CD4-positive, alpha-beta T cell (primary cell): ENCODE measurements around the gene CFDP1. TPM values are rescaled to one million over a fixed set of nuclear protein-coding genes. Genes with fewer than 3 reads are reported as not detected.

Experiments used
- ATAC-seq: fragments of 200-7000 bp; cut with Tn5 transposase; one replicate; pipeline ENCODE4 v1.10.0; 2022; ENCODE audit warnings: mild to moderate bottlenecking; ENCODE audit not compliant: poor library complexity
- CTCF ChIA-PET: fragments of 350-600 bp; sonication (Branson Sonifier 250); formaldehyde crosslinking; loops from one replicate; lab custom pipeline; 2021; ENCODE audit warnings: antibody characterized with exemption, inconsistent platforms; lab: Charles Lee
- POLR2A ChIA-PET: fragments of 350-600 bp; sonication (Branson Sonifier 250); formaldehyde crosslinking; loops from one replicate; lab custom pipeline; 2021; ENCODE audit warnings: antibody characterized with exemption, inconsistent platforms; lab: Charles Lee
- DNase-seq, 14 experiments: peaks; one replicate each; pipeline ENCODE4 v3.0.0-alpha.2; 2013 to 2020; ENCODE audit warnings: mixed read lengths in 2 of 14
- H3K27ac ChIP-seq, 2 donors: one replicate each; pipeline versions ENCODE4 v1.5.1 to v1.7.0; 2013; ENCODE audit warnings: low read length in 2 of 2, low read depth in 1 of 2, mild to moderate bottlenecking in 1 of 2
- H3K27me3 ChIP-seq, 2 experiments: 1 replicate in 1 of 2; 2 replicates in 1 of 2; pipeline versions ENCODE4 v1.6.1 to v1.7.0; 2013; ENCODE audit warnings: low read length in 2 of 2, control low read depth in 1 of 2, mild to moderate bottlenecking in 1 of 2, moderate library complexity in 1 of 2; ENCODE audit not compliant: insufficient read depth in 2 of 2, control insufficient read depth in 1 of 2
- H3K36me3 ChIP-seq: one replicate; pipeline ENCODE4 v1.6.1; 2013; ENCODE audit warnings: low read length, control low read depth; ENCODE audit not compliant: insufficient read depth
- H3K4me1 ChIP-seq: one replicate; pipeline ENCODE4 v1.6.1; 2013; ENCODE audit warnings: low read length, control low read depth; ENCODE audit not compliant: insufficient read depth
- H3K4me3 ChIP-seq: one replicate; pipeline ENCODE4 v1.5.1; 2013; ENCODE audit warnings: mild to moderate bottlenecking, low read length, moderate library complexity
- H3K9me3 ChIP-seq, 2 experiments: 1 replicate in 1 of 2; 2 replicates in 1 of 2; pipeline versions ENCODE4 v1.6.1 to v1.7.0; 2013; ENCODE audit warnings: low read length in 2 of 2, mild to moderate bottlenecking in 2 of 2, control low read depth in 1 of 2, moderate library complexity in 1 of 2; ENCODE audit not compliant: control insufficient read depth in 1 of 2, insufficient read depth in 1 of 2
- H3K27ac Mint-ChIP-seq: one replicate; pipeline ENCODE4 v1.8.0; 2020; ENCODE audit warnings: mixed read lengths
- H3K27me3 Mint-ChIP-seq: one replicate; pipeline ENCODE4 v1.8.0; 2021; ENCODE audit warnings: mixed read lengths
- H3K36me3 Mint-ChIP-seq: one replicate; pipeline ENCODE4 v1.8.0; 2021; ENCODE audit warnings: low read depth, mixed read lengths
- H3K4me1 Mint-ChIP-seq: one replicate; pipeline ENCODE4 v1.8.0; 2021; ENCODE audit warnings: low read depth, mixed read lengths
- H3K4me3 Mint-ChIP-seq: one replicate; pipeline ENCODE4 v1.8.0; 2020; ENCODE audit warnings: mild to moderate bottlenecking, mixed read lengths
- H3K9me3 Mint-ChIP-seq: one replicate; pipeline ENCODE4 v1.8.0; 2020; ENCODE audit warnings: mixed read lengths
- CTCF ChIP-seq: fragments of 200-600 bp; IDR thresholded peaks from one replicate; pipeline ENCODE4 v1.8.0; 2022; ENCODE audit warnings: antibody characterized with exemption, mild to moderate bottlenecking
- intact Hi-C, 2 experiments: fragments of 100-400 bp; cut with DNase I in 1 of 2; cut with micrococcal nuclease in 1 of 2; formaldehyde crosslinking; loops; one replicate each; pipeline versions ENCODE4 v1.15.1 to v1.9.0; 2023 to 2025; cut with DNase I, micrococcal nuclease
- total RNA-seq, 174 experiments: library from RNA in 2 of 174; stranded (reverse) in 2 of 174; gene quantifications; one replicate each; pipeline ENCODE4 v1.2.3 and lab custom pipeline; 2021 to 2026

Gene CFDP1
- total RNA-seq, 2 experiments from 2014 or later: 23.0 to 25.5 TPM

GRCh38 chr16:75260851-75261589, 172.3 kb downstream of the CFDP1 start:
- H3K4me1 ChIP-seq: peaks cover 11% of the 10 kb centered on the region
- H3K27ac ChIP-seq: no peak overlapping the region
- no peak for TF ChIP-seq CTCF
- H3K36me3 ChIP-seq: no peaks in the 10 kb centered on the region
- no peak overlapping the region for H3K4me3 ChIP-seq
- CTCF ChIA-PET: no interaction called here
- Mint-ChIP-seq H3K4me1 (no peaks in the 10 kb centered on the region), H3K9me3 (no peaks in the 10 kb centered on the region), H3K27me3 (peaks cover 48% of the 10 kb centered on the region), H3K4me3 (no peak overlapping the region), H3K27ac (no peak overlapping the region), H3K36me3 (no peaks in the 10 kb centered on the region)
- intact Hi-C loops: no loop called here
- peaks cover 0 to 16% of the 10 kb centered on the region in 2 experiments for H3K9me3 ChIP-seq
- H3K27me3 ChIP-seq: peaks cover 35 to 41% of the 10 kb centered on the region in 2 experiments
- ATAC-seq: no peak
- no peak for DNase-seq
- POLR2A ChIA-PET: no interaction called here

- Mint-ChIP-seq H3K27me3 (peaks cover 48% of the 10 kb centered on the region), H3K27ac (no peak overlapping the region), H3K4me3 (no peak overlapping the region), H3K9me3 (no peaks in the 10 kb centered on the region), H3K4me1 (no peaks in the 10 kb centered on the region), H3K36me3 (no peaks in the 10 kb centered on the region)
- Histone ChIP-seq H3K27me3 (peaks cover 27 to 34% of the 10 kb centered on the region in 2 experiments), H3K36me3 (no peaks in the 10 kb centered on the region), H3K4me1 (no peaks in the 10 kb centered on the region), H3K27ac (no peak overlapping the region), H3K4me3 (no peak overlapping the region), H3K9me3 (peaks cover 0 to 8% of the 10 kb centered on the region in 2 experiments)
- intact Hi-C loops: no loop called here
- ATAC-seq: no peak
- ChIA-PET CTCF (no interaction called here), POLR2A (no interaction called here)
- no peak for DNase-seq
- TF ChIP-seq CTCF: no peak
Observed at GRCh38 chr16:75258807-75259141, 174.5 kb downstream of the CFDP1 start.

GRCh38 chr16:75257886-75258806, 175.2 kb downstream of the CFDP1 start:
- Mint-ChIP-seq H3K36me3 (no peaks in the 10 kb centered on the region), H3K4me3 (peak overlapping the region; percentile 30), H3K4me1 (no peaks in the 10 kb centered on the region), H3K27ac (no peak overlapping the region), H3K9me3 (no peaks in the 10 kb centered on the region), H3K27me3 (peaks cover 43% of the 10 kb centered on the region)
- TF ChIP-seq CTCF: no peak
- intact Hi-C loops: no loop called here
- H3K27me3 ChIP-seq: peaks cover 32 to 39% of the 10 kb centered on the region in 2 experiments
- ChIA-PET CTCF (no interaction called here), POLR2A (no interaction called here)
- H3K4me3 ChIP-seq: no peak overlapping the region
- DNase-seq (no peak), ATAC-seq (no peak)
- no peaks in the 10 kb centered on the region for H3K4me1 ChIP-seq
- no peaks in the 10 kb centered on the region for H3K36me3 ChIP-seq
- peaks cover 0 to 11% of the 10 kb centered on the region in 2 experiments for H3K9me3 ChIP-seq
- H3K27ac ChIP-seq: no peak overlapping the region
